RWPE1 (cell line): ENCODE data around the gene FKRP.
A peak's percentile ranks its signal among the peaks of the same experiment; 100 is the strongest.

Source experiments
- CTCF ChIA-PET: fragments of 350-600 bp; sonication (Branson Sonifier 250); formaldehyde crosslinking; extraction: SDS; loops from one replicate; lab custom pipeline; 2021; lab: Yijun Ruan, JAX
- POLR2A ChIA-PET: fragments of 400-600 bp; formaldehyde crosslinking; extraction: SDS; loops from one replicate; lab custom pipeline; 2020; ENCODE audit warnings: antibody characterized with exemption; ENCODE audit not compliant: low non-redundant PET; lab: Yijun Ruan, JAX
- DNase-seq: peaks from one replicate; pipeline ENCODE4 v3.0.0; 2012; ENCODE audit warnings: low spot score
- H3K27ac ChIP-seq: fragments of 450-650 bp; 2 replicates; pipeline ENCODE4 v1.5.1; 2017
- CTCF ChIP-seq: fragments of 450-650 bp; conservative IDR thresholded peaks from 2 replicates; pipeline ENCODE4 v1.5.1; 2017; ENCODE audit warnings: low read depth, mild to moderate bottlenecking

FKRP gene

GRCh38 chr19:46718934-46719622 is 26.8 kb upstream of the FKRP start:
- no peak for DNase-seq
- ChIA-PET CTCF (interaction anchor here (1.2 kb wide), 1 partner anchor 15 kb away, joined by 3 read pairs; no protein-coding TSS in a partner anchor), POLR2A (no interaction called here)
- H3K27ac ChIP-seq = peak overlapping the region; percentile 93
- TF ChIP-seq CTCF = no peak

GRCh38 chr19:46719629-46720502 is 26.0 kb upstream of the FKRP start:
- peak overlapping the region; percentile 93 for H3K27ac ChIP-seq
- ChIA-PET POLR2A (no interaction called here), CTCF (interaction anchor here (0.6 kb wide), 1 partner anchor 147 kb away, joined by 5 read pairs; no protein-coding TSS in a partner anchor)
- no peak for TF ChIP-seq CTCF
- no peak for DNase-seq

GRCh38 chr19:46720503-46721239 is 25.2 kb upstream of the FKRP start:
- ChIA-PET CTCF (interaction anchor here (0.6 kb wide), 1 partner anchor 146 kb away, joined by 5 read pairs; no protein-coding TSS in a partner anchor), POLR2A (no interaction called here)
- no peak for TF ChIP-seq CTCF
- H3K27ac ChIP-seq = peak overlapping the region; percentile 93
- no peak for DNase-seq

- H3K27ac ChIP-seq = peak overlapping the region; percentile 93
- no peak for DNase-seq
- TF ChIP-seq CTCF = no peak
- POLR2A ChIA-PET = no interaction called here
- CTCF ChIA-PET = no interaction called here
These were observed 24.4 kb upstream of the FKRP start for GRCh38 chr19:46721269-46722003.

GRCh38 chr19:46722004-46722380 is 23.9 kb upstream of the FKRP start:
- POLR2A ChIA-PET = no interaction called here
- CTCF ChIA-PET = no interaction called here
- H3K27ac ChIP-seq = peak overlapping the region; percentile 93; the same call in 1 of the 2 replicates
- TF ChIP-seq CTCF = no peak
- DNase-seq = no peak
